NCI-H82 treated with DMSO at 0.1 percent for 48 hours (cell line): ENCODE data around the gene ATG16L2.
"Not testable (repeated sequence)": the region's sequence is repeated elsewhere in the genome, so short reads cannot be mapped to it uniquely, and the experiment has no call there.

ENCODE experiments used
- DNase-seq: peaks from one replicate; lab custom pipeline; 2025; ENCODE audit not compliant: unreplicated experiment; lab: John Stamatoyannopoulos, UW

The ATG16L2 gene

DNA sequence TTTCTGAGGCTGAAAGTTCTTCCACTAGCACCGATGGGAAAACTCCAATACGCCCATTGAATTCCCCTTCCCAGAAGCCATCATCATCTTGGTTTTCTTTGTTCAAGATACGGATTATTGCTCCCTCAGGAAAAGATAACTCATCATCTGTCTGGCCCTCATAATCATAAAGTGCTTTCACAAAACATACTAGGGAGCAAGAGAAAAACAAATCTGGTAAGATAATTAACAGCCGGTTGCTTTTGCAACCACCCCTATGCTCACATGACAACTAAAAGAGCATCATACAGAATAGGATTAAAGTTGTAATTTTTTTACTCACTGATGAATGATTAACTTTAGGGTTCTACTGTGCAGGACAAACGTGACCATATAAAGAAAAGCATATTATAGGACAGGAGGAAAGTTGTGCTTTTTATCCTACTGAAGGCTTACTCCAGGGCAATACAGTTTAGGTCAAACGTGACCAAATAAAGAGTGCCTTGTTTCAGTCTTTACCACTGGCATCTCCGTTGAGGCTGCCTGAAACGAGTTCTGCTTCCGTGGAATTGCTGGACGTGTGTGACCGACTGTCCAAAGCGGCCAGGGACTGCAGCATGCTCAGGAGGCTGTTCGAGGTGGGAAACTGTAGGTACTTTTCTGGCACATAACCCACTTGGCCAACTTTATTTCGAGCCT, 28.6 kb downstream of the ATG16L2 start:
- DNase-seq = no peak

DNA sequence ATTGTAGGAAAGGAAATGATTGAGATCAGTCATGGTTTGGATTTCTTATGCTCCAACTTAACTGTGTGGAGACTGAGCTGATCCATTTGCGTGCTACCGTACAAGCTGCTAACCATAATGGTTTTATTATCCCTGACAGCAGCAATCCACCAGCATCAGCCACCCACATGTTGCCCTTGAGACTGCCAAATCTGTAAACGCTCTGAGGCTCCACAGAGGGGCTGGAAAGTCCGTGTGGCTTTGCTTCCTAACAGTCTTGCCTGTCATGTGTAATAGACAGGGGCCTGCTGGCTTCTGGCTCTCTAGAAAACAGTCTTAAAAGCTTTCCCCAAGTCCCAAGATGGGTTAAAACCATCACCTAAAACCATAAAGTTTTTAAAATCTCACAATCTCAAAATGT, 30.1 kb downstream of the ATG16L2 start:
- DNase-seq = no peak

DNA sequence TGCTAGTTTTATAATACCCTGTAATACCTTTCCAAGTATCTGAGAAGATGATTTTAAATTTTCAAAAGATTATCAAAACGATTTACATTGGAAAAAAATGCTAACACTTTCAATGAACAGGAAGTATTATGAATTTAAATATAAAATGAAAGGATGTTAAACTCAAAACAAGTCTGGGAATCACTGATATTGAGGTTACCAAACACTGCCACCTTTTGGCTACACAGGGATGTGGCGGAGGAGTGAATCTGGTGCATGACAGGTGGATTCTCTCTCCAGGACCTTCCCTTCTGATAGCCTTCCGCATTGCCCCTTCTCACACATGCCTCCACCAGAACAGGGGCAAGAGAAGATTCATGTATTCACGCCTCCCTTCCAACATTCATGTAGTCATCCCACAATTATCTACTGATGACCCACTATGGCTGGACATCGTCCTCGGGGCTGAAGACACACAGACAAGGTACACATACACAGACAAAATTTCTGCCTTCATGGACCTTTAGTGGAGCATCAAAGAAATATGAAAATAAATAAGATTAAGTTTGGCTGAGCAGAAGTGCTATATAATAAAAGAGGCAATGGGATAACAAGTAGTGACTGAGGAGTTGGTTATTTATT, 34.7 kb downstream of the ATG16L2 start:
- DNase-seq = no peak

DNA sequence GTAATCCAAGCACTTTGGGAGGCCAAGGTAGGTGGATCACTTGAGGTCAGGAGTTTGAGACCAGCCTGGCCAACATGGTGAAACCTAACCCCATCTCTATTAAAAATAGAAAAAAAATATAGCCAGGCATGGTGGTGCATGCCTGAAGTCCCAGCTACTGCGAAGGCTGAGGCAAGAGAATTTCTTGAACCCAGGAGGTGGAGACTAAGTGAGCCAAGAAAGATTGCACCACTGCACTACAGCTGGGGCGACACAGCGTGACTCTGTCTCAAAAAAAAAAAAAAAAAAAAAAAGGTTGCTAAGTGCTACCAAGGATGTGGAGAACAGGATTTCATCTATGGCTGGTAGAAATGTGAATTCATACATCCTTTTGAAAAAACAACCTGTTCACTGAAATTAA, 36.6 kb downstream of the ATG16L2 start:
- DNase-seq = no peak

DNA sequence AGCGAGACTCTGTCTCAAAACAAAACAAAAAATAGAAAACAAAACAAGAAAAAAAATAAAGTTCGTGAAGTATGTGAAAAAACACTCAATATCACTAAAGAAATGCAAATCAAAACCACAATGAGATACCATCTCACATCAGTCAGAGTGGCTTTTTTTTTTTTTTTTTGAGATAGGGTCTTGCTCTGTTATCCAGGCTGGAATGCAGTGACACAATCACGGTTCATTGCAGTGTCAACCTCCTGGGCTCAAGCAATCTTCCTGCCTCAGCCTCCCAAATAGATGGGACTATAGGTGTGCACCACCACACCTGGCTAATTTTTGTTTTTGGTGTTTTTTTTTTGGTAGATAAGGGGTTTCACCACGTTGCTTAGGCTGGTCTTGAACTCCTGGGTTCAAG, 37.5 kb downstream of the ATG16L2 start:
- no peak for DNase-seq

DNA sequence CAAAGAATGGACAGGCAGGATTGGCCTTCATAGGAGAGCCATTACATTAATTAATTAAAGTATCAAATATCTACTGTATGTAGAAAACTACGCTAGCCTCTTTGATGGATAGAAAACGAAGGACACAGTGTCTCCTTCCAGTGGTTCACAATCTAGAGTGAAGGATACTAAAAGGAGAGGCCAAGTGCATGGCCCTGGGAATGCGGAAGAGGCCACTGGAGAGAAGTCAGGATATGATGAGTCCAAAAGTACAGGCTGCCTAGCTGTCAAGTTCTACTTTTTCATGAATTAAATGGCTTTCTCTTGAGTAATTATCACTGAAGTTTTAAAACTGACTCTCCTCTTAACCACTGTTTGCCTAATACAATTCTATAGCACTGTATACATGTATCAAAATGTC, 41.9 kb downstream of the ATG16L2 start:
- no peak for DNase-seq

DNA sequence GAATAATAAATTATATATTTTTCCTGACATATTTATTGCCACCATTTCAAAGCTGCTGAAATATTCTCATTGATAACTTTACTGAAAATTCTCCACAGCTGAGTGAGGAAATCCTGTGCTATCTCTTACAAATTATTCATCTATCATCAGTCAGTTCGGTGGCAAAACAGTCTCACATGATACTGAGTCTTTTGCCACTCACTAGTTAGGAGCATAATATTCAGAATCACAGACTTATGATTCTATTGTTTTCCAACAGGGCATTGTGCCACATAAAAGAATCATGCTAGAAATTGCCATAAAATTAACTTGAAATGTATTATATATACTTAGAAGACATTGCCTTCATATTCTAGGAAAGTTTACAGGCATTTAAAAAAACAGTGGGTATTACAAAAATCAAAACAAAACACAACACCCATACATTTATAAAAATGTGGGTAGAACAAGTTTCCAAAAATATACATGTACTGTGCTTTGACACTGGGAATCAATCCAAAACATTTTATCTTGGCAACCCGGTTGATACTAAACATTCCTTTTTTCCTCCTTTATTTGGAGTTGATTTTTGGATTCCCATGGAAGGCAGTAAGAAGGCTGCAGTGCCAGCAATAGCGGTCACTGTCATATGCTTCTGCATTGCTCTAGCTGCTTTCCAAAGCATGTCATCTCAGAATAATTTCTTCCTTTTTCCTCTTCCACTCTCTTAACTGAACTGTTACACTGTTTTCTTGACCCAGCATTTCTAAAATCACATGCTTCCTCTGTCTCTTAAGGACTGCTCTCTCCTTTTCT, 42.5 kb downstream of the ATG16L2 start:
- DNase-seq = no peak

DNA sequence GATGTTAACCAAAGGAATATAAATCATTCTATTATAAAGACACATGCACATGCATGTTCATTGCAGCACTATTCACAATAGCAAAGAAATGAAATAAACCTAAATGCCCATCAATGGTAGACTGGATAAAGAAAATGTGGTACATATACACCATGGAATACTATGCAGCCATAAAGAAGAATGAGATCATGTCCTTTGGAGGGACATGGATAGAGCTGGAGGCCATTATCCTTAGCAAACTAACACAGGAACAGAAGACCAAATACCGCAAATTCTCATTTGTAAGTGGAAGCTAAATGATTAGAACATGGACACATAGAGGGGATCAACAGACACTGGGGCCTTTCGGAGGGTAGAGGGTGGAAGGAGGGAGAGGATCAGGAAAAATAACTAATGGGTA, 44.1 kb downstream of the ATG16L2 start:
- not testable (repeated sequence) for DNase-seq

DNA sequence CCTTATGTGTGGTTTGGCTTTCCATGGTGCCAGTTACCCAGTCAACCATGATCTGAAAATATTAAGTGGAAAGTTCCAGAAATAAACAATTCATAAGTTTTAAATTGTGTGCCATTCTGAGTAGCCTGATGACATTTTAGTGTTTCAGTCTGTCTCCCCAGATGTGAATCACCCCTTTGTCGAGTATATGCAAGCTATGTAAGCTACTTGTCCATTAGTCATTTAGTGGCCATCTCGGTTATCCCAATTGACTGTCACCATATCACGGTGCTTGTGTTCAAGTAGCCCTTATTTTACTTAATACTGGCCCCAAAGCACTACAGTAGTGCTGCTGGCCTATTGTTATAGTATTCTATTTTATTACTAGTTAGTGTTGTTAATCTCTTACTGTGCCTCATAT, 44.9 kb downstream of the ATG16L2 start:
- DNase-seq = no peak

DNA sequence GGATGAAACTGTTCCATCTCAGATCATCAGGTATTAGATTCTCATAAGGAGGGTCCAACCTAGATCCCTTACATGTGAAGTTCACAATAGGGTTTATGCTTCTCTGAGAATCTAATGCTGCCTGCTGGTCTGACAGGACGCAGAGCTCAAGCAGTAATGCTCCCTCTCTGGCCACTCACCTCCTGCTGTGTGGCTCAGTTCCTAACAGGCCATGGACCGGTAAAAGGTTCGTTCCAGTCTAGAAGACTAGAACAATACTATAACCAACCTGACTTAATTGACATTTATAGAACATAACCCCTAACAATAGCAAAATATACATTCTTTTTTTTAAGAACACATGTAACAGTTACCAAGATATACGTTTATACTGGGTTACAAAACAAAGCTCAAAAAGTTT, 45.8 kb downstream of the ATG16L2 start:
- no peak for DNase-seq

DNA sequence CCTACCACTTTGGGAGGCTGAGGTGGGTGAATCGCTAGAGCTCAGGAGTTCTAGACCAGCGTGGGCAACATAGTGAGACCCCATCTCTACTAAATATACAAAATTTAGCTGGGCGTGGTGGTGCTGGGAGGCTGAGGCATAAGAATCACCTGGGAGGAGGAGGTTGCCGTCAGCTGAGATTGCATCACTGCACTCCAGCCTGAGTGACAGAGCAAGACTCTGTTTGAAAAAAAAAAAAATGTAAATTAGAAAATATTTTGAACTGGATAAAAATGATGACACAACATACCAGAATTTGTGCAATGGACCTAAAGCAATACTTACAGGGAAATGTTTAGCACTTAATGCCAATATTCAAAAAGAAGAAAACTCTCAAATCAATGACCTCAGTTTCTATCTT, 46.4 kb downstream of the ATG16L2 start:
- no peak for DNase-seq

DNA sequence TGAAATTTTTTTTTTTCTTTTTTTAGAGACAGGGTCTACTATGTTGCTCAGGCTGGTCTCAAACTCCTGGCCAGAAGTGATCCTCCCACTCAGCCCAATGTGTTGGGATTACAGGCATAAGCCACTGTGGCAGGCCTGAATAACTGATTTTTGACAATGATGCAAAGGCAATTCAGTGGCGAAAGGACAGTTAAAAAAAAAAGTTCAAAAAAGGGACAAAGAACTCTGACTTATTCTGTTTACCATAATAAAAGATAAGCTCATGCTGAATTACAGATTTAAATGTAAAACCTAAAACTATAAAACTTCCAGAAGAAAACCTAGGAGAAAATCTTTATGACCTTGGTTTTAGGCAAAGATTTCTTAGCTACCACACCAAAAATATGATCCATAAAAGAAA, 48.9 kb downstream of the ATG16L2 start:
- DNase-seq = no peak

DNA sequence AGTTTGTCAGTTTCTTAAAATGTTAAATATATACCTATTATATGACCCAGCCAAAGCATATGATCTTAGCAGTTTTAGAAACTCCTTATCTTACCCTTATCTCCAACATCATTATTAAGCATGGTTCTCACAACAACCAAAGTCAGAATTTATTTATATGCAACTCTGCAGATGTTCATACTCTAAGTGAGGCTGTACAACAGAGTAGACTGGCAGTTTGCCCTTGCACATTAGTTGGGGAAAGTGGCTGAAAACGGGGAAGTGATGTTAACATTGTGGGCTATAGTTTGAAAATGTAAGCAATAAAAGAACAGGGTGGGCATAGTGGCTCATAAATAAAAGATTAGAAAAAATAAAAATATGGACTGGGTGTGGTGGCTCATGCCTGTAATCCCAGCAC, 49.7 kb downstream of the ATG16L2 start:
- no peak for DNase-seq

DNA sequence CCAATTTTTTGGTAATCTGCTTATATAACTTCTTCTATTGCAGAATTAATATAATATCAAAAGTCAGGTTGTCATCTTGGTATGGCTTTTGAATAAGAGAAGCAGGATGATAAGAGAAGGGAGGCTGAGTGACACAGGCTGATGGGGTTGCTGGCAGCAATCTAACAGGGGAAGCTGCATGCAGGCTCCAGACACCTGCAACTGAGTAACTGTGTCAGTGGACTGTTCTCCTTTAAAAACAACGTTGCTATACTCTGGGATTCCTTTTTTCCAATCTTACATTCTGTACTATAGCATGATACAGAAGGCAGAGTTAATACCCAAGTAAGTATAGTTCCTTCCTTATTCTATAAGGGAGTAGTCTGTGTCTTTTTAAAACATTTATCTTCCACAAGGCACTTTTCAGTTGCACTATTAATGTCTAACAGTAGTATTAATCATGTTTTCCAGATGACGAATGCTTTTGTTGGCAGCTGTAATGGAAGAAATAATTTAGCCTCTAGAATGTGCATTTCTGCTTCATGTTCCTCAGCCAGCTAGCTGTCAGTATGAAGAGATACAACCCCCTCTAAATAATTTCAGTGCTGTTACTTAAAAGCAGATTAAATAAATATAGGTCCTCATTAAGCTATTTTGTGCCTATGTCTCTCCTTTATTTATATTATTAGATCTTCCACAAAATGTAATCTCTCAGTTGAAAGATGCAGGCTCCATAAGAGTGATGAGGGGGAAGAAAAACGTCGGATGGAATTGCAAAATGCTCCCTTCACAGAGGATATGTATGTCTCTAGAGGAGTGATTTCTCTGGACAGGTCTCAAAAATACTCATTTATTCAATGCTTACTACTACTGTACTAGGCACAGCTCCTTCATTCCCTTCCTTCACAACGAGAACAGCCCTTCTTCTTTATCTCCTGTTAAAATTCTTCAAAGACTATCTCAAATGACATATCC, 50.8 kb downstream of the ATG16L2 start:
- no peak for DNase-seq

DNA sequence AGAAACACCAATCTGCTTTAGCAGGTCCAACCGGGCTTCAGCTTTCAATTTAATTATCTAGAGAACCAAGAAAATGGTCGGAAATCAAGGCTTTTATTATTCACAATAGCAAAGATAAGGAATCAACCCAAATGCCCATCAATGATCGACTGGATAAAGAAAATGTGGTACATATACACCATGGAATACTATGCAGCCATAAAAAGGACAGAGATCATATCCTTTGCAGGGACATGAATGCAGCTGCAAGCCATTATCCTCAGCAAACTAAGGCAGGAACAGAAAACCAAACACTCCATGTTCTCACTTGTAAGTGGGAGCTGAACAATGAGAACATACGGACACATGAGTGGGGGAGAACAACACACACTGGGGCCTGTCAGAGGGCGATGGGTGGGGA, 53.8 kb downstream of the ATG16L2 start:
- no peak for DNase-seq

DNA sequence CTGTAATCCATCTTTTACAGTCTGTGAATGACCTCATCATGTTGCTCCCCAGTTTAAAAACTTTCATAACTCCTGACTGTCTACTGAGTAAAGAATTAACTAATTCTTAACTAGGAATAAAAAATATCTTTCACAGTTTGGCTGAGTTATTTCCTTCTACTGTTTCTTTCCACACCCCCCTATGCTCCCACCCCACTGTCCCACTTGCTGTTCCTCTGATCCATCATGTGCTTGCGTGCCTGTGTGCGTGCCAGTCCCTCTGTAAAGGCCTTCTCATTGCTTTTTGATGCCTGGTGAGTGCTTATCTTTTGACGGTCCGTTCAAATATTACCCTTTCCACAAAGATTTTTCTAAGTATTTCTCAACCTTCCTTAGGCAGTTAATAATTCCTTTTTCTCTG, 55.6 kb downstream of the ATG16L2 start:
- no peak for DNase-seq

DNA sequence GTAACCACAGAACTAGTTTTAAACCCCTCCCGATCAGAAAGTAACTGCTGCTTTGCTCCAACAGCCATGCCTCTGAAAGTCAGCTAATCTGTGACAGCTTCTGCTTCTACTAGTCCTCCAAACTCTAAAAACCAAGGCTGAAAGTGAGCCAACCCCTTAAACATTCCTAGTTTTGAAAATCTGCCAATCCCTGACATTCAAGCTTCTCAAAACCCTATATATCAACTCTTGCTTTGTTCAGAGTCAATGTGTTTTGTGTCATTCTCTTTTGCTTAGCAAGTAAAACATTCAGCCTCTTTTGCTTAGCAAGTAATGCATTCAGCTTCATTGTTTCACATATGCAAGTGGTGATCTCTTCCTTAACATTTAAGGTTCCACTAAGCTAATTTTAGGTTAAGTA, 56.9 kb downstream of the ATG16L2 start:
- no peak for DNase-seq

DNA sequence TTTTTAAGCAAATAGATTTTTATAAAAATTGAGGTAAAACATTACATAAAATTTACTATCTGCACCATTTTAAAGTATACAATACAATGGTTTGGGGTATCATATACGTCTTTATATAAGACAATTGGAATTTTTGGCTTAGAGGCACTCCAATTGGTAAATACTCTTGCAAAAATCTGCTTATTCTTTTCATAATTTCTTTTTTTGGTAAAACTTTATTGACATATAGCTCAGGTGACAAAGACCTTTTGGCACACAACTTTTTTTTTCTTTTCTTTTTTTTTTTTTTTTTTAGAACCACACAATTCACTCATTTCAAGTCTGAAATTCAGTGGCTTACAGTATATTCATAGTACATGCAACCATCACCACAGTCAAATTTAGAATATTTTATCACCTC, 57.8 kb downstream of the ATG16L2 start:
- DNase-seq = no peak

DNA sequence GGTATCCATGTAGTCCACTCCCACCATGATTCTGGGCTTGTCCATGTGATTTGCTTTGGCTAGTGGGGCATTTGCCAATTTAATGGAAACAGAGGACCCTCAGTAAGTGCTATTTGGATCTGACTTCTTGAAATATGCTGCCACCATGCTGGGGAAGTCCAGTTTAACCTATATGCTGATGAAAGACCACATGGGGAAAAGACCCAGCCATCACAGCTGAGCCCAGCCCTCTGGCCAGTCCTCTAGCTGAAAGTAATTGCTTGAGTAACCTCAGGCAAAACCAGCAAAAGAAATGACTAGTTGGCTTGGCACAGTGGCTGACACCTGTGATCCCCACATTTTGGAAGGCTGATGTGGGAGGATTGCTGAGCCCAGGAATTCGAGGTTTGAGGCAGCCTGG, 61.5 kb downstream of the ATG16L2 start:
- no peak for DNase-seq

DNA sequence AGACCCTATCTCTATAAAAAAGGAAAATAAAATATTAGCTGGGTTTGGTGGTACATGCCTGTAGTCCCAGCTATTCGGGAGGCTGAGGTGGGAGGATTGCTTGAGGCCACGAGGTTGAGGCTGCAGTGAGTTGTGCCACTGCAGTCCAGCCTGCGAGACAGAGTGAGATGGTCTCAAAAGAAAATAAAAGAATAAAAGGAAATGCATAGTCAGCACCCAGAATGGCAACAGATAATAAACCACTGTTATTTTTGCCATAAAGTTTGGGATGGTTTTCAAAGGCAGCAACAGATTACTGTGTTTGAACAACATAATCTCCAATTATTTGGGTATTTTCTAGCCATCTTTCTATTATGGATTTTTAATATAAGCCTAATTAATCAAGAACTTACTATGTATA, 61.9 kb downstream of the ATG16L2 start:
- DNase-seq = no peak
